OCI-LY3 (cell line): ENCODE data around the gene EXOC4.

ENCODE experiments used
- H2AFZ ChIP-seq: fragments of 200-600, 300-600 bp; shearing (Covaris generic); 2 replicates; pipeline ENCODE4 v1.6.0; 2014; ENCODE audit warnings: antibody characterized with exemption, low read depth, low read length
- H3K27ac ChIP-seq: fragments of 200-600, 300-600 bp; sonication (generic); 2 replicates; pipeline ENCODE4 v1.5.1; 2014; ENCODE audit warnings: mild to moderate bottlenecking, low read length, moderate library complexity, mixed read lengths
- H3K27me3 ChIP-seq: fragments of 200-600, 300-600 bp; sonication (generic); 2 replicates; pipeline ENCODE4 v1.6.1; 2014; ENCODE audit warnings: low read depth, low read length, mixed read lengths
- H3K36me3 ChIP-seq: fragments of 200-600, 300-600 bp; sonication (generic); replicated peaks from 2 replicates; pipeline ENCODE3; 2014; ENCODE audit warnings: low read depth, low read length, mixed read lengths
- H3K4me1 ChIP-seq: fragments of 300-600, 200-600 bp; sonication (generic); 2 replicates; pipeline ENCODE4 v1.6.1; 2014; ENCODE audit warnings: low read length, mixed read lengths
- H3K4me2 ChIP-seq: fragments of 200-600, 300-600 bp; sonication (generic); 2 replicates; pipeline ENCODE4 v1.6.1; 2014; ENCODE audit warnings: low read length, mixed read lengths
- H3K4me3 ChIP-seq: fragments of 300-600, 200-600 bp; sonication (generic); 2 replicates; pipeline ENCODE4 v1.5.1; 2014; ENCODE audit warnings: antibody characterized with exemption, mild to moderate bottlenecking, low read length, moderate library complexity
- H3K79me2 ChIP-seq: fragments of 300-600, 200-600 bp; shearing (Covaris generic); 2 replicates; pipeline ENCODE4 v1.6.1; 2014; ENCODE audit warnings: mild to moderate bottlenecking, low read length, mixed read lengths
- H3K9ac ChIP-seq: fragments of 300-600, 200-600 bp; shearing (Covaris generic); 2 replicates; pipeline ENCODE4 v1.6.0; 2014; ENCODE audit warnings: mild to moderate bottlenecking, low read length, moderate library complexity
- H3K9me3 ChIP-seq: fragments of 200-600, 300-600 bp; shearing (Covaris generic); 2 replicates; pipeline ENCODE4 v1.6.1; 2014; ENCODE audit warnings: low read length, mixed read lengths; ENCODE audit not compliant: insufficient read depth
- H4K20me1 ChIP-seq: fragments of 200-600, 300-600 bp; sonication (generic); 2 replicates; pipeline ENCODE4 v1.6.1; 2016; ENCODE audit warnings: low read length, mixed read lengths; ENCODE audit not compliant: insufficient read depth
- EZH2phosphoT487 ChIP-seq: fragments of 200-600 bp; shearing (Covaris generic); IDR thresholded peaks from 2 replicates; pipeline ENCODE4 v1.6.1; 2018; ENCODE audit warnings: antibody characterized with exemption, mixed run types, low read depth
- TF ChIP-seq, protein P1 (sequence below): fragments of 200-600, 300-600 bp; sonication (generic); IDR thresholded peaks from 2 replicates; pipeline ENCODE4 v1.5.1; 2014; ENCODE audit warnings: antibody characterized with exemption, low read length, low read depth

Gene EXOC4

DNA sequence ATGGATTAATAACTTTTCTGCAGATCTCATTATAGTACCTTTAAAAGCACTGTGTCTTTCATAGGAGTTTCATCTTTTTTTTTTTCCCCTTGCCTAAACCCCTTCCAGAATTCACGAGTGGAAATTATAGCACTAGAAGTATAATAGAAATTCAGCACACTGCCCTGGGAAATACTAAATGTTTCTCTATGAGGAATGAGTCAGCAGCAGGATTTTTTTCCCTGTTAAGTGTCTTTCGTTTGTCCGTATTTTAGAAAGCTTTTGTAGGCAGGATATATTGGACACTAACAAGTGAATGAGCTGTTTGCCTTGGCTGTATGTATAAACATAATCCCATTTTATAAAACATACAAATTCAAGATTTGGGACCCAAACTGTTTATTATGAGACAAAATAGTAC is 105.8 kb downstream of the EXOC4 start:
- TF ChIP-seq, protein P1, sequence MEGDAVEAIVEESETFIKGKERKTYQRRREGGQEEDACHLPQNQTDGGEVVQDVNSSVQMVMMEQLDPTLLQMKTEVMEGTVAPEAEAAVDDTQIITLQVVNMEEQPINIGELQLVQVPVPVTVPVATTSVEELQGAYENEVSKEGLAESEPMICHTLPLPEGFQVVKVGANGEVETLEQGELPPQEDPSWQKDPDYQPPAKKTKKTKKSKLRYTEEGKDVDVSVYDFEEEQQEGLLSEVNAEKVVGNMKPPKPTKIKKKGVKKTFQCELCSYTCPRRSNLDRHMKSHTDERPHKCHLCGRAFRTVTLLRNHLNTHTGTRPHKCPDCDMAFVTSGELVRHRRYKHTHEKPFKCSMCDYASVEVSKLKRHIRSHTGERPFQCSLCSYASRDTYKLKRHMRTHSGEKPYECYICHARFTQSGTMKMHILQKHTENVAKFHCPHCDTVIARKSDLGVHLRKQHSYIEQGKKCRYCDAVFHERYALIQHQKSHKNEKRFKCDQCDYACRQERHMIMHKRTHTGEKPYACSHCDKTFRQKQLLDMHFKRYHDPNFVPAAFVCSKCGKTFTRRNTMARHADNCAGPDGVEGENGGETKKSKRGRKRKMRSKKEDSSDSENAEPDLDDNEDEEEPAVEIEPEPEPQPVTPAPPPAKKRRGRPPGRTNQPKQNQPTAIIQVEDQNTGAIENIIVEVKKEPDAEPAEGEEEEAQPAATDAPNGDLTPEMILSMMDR = no peak
- TF ChIP-seq EZH2phosphoT487 = no peak
- Histone ChIP-seq H2AFZ (no peak overlapping the region), H3K9me3 (no peaks in the 10 kb centered on the region), H3K27me3 (no peaks in the 10 kb centered on the region), H3K4me2 (no peak overlapping the region), H3K36me3 (no peaks in the 10 kb centered on the region), H3K4me1 (no peaks in the 10 kb centered on the region), H4K20me1 (no peaks in the 10 kb centered on the region), H3K4me3 (no peak overlapping the region), H3K79me2 (no peaks in the 10 kb centered on the region), H3K27ac (no peak overlapping the region), H3K9ac (no peak overlapping the region)

DNA sequence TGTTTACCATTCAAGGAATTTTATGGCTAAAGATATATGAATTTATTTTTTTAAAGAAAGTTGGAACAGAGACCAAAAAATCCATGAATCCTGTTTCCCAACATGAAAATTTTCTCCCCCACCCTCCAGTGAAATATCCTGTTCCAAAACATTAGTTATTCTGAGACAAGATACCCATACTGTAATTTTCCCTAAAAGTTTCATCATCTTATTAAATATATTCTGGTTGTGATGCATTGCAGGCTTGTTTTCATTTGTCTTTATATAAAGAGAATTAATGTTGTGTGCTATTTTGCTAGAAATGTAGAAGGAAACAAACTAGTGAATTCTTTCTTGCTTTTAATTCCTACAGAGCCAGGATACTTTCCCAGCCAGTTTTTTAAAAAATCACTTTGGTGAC is 106.6 kb downstream of the EXOC4 start:
- Histone ChIP-seq H2AFZ (no peak overlapping the region), H3K9ac (no peak overlapping the region), H3K4me1 (no peaks in the 10 kb centered on the region), H3K9me3 (no peaks in the 10 kb centered on the region), H3K27me3 (no peaks in the 10 kb centered on the region), H3K79me2 (no peaks in the 10 kb centered on the region), H3K27ac (no peak overlapping the region), H3K4me3 (no peak overlapping the region), H3K4me2 (no peak overlapping the region), H4K20me1 (no peaks in the 10 kb centered on the region), H3K36me3 (no peaks in the 10 kb centered on the region)
- no peak for TF ChIP-seq EZH2phosphoT487
- TF ChIP-seq, protein P1 = no peak

DNA sequence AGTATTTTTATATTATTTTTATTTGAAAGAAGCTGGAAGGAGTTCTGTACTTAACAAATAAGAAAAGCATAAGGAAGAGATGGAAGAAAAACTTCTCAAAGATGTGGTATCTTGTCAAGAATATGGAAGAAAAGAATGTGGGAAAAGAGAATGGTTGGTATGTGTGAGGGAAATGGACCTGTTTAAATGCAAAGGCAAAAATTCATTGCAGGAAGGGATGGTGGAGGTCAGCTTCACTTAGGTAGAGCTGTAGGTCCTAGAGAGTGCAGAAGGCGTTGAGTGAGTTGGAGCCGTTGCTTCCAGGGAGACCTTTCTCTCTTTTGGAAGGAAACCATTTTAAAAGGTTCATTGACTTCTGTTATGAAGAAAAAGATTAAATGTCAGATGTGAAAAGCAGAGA is 107.3 kb downstream of the EXOC4 start:
- Histone ChIP-seq H3K4me2 (no peak overlapping the region), H3K27me3 (no peaks in the 10 kb centered on the region)

DNA sequence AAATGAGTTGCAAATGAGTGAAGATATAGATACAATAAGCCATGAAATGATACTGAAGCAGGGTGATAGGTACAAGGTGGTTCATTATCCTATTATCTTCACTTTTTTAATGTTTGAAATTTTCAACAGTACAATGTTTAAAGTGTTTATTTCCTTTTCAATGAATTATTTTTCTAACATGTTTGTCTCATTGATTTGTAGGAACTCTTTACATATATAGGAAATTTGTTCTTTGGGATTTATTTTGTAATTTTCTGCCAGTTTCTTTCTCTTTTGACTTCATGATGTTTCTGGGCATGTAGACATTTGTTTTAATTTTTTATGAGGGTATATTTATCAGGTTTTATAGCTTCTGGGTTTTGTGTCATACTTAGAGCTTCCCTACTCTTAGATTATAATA is 108.9 kb downstream of the EXOC4 start:
- no peak overlapping the region for H3K4me2 ChIP-seq

More for the DNA sequence above, 107.3 kb downstream of the EXOC4 start:
- H3K79me2 ChIP-seq = no peaks in the 10 kb centered on the region
- no peak overlapping the region for H3K27ac ChIP-seq
- H3K4me1 ChIP-seq = no peaks in the 10 kb centered on the region
- H2AFZ ChIP-seq = no peak overlapping the region
- TF ChIP-seq, protein P1 = no peak
- TF ChIP-seq EZH2phosphoT487 = no peak
- H4K20me1 ChIP-seq = no peaks in the 10 kb centered on the region
- no peaks in the 10 kb centered on the region for H3K9me3 ChIP-seq
- H3K36me3 ChIP-seq = no peaks in the 10 kb centered on the region
- H3K4me3 ChIP-seq = no peak overlapping the region
- no peak overlapping the region for H3K9ac ChIP-seq

More for the DNA sequence above, 108.9 kb downstream of the EXOC4 start:
- Histone ChIP-seq H3K4me1 (no peaks in the 10 kb centered on the region), H3K36me3 (no peaks in the 10 kb centered on the region), H3K9ac (no peak overlapping the region), H3K9me3 (no peaks in the 10 kb centered on the region), H3K4me3 (no peak overlapping the region), H2AFZ (no peak overlapping the region), H3K79me2 (no peaks in the 10 kb centered on the region), H3K27ac (no peak overlapping the region), H3K27me3 (no peaks in the 10 kb centered on the region), H4K20me1 (no peaks in the 10 kb centered on the region)
- TF ChIP-seq, protein P1 = no peak
- TF ChIP-seq EZH2phosphoT487 = no peak
